ACHN (cell line): ENCODE measurements around the gene LILRB3.
A peak's percentile ranks its signal among the peaks of the same experiment; 100 is the strongest.
"Not testable (repeated sequence)": the region's sequence is repeated elsewhere in the genome, so short reads cannot be mapped to it uniquely, and the experiment has no call there.

ENCODE experiments used
- DNase-seq: peaks from one replicate; pipeline ENCODE4 v3.0.0-alpha.2; 2015
- in situ Hi-C: cut with HindIII; loops from 2 replicates; pipeline ENCODE4 v1.10.0; 2017; ENCODE audit warnings: low sequenced_read_pairs, low pct_ligation_motif_present, low pct_unique_long_range_greater_than_20kb

The LILRB3 gene

GRCh38 chr19:54247106-54247930 lies 24.5 kb upstream of the LILRB3 start:
- no peak for DNase-seq
- in situ Hi-C loops, result no loop called here

GRCh38 chr19:54245936-54246335 lies 23.1 kb upstream of the LILRB3 start:
- in situ Hi-C loops, result no loop called here

DNA sequence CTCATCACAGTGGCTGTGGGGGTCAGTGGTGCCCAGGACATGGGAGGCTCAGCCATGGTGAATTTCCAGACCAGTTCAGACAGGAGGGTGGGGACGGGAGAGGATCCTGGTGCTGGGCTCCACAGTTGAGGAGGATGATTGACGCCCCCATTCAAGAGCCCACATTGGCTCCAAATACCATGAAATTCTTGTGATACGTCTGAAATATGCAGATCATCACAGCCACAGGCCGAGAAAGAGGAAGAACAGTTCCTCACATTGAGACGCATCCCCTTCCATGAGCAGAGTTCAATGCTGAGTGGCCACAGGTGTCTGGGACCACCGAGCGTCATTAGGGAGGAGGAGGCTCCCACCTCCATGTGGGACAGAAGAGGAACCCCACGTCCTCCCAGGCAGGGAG lies 21.0 kb upstream of the LILRB3 start:
- in situ Hi-C loops, DNase-seq: not testable (repeated sequence)

More at GRCh38 chr19:54245936-54246335, 23.1 kb upstream of the LILRB3 start:
- DNase-seq, result no peak

GRCh38 chr19:54242646-54243045 lies 19.8 kb upstream of the LILRB3 start, which contains the start of gene LILRA6:
Gene LILRA6, minus strand, starts transcription at chr19:54242790.
- DNase-seq, in situ Hi-C loops: not testable (repeated sequence)

DNA sequence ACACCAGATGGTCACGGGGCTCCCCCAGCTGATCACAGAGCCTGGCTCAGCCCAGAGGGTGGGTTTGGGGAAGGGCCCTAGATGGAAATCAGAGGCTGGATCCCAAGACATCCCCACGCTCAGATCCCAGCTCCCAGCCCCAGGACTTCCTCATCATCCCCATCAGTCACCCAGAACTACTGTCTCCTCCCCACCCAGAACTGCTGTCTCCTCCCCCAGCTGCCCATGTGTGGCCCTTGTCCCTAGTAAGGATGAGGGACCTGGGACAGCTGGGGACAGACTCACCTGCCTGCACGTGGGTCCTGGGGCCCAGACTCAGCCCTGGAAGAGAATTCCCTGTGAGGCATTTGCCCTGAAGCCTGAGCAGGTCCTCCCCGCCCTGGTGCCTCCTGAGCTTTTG lies 19.4 kb upstream of the LILRB3 start:
- in situ Hi-C loops, DNase-seq: not testable (repeated sequence)

GRCh38 chr19:54240372-54241336 lies 17.8 kb upstream of the LILRB3 start:
- DNase-seq, in situ Hi-C loops: not testable (repeated sequence)

GRCh38 chr19:54239491-54240371 lies 16.9 kb upstream of the LILRB3 start:
- in situ Hi-C loops, DNase-seq: not testable (repeated sequence)

DNA sequence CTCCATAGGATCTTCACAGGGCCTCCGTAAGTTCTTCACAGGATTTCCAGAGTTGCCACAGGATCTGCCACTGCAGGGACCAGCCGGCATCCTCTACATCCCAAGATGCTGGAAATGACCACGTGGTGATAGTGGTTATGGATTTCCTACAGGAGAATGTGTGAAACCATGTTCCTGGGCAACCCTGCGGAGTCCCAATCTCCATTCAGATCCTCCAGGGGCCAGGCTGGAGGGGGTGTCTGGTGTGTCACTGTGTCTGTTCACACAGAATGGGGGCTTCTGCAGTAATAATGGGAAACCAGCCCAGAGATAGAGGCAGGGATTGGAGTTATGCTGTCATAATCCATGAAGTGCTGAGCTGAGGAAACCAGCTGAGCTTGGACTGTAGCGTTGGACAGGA lies 11.1 kb upstream of the LILRB3 start:
- in situ Hi-C loops, result no loop called here
- no peak for DNase-seq

DNA sequence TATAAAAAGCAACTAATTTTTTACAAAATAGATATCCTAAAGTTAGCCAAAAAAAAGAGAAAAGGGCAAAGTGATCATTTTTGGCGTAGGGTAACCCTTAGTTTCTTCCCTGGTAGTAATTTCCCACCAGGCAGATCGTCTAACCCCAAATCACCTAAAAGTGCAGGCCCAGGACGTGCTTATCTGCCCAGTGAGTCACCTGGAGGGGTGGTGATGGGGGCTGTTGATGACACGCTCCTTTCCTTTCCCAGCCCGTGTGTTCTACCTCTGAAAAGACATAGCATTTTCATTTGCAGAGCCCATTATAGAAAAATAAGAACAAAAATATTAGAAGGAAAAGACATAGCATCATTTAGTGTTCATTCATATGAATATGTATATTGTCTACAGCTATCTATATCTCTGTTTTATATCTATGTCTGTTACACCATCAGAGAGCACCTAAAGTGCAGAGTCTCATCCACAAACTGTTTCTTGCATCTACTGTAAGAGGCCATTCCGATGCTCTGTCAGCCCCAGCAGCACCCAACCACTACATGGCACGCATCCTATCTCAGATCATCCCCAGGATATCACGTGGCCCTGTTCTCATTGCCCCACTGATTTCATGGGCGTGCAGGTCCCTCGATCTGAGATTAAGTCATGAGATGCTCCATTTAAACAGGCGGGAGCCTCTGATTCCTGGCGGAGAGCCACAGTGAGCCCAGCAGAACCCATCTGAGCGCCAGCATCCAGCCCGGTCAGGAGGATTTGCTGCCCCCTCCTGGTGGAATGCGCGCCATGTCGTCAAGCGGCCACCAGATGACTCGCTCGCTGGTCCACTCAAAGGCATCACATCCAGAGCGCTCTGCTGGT lies 8.5 kb upstream of the LILRB3 start:
- peak; percentile 68 for DNase-seq
- in situ Hi-C loops, result no loop called here

GRCh38 chr19:54230031-54230430 lies 7.2 kb upstream of the LILRB3 start:
- DNase-seq, result no peak
- in situ Hi-C loops, result no loop called here

GRCh38 chr19:54229146-54229545 lies 6.3 kb upstream of the LILRB3 start:
- no peak for DNase-seq
- in situ Hi-C loops, result no loop called here

DNA sequence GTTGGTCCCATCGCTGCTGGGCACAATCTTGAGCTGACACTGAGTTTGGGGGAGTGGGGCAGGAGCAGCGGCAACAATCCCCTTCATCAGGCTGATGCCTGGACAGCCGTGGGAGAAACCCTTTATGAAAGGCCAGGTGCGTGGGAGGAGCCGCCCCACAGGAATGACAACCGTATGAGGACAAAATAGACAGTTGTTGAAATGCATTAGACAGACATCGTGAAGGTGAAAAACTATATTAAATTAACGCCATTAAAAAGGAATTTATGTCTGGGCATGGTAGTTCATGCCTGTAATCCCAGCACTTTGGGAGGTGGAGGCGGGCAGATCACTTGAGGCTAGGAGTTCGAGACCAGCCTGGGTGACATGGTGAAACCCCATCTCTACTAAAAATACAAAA lies 1.8 kb upstream of the LILRB3 start:
- DNase-seq, in situ Hi-C loops: not testable (repeated sequence)

DNA sequence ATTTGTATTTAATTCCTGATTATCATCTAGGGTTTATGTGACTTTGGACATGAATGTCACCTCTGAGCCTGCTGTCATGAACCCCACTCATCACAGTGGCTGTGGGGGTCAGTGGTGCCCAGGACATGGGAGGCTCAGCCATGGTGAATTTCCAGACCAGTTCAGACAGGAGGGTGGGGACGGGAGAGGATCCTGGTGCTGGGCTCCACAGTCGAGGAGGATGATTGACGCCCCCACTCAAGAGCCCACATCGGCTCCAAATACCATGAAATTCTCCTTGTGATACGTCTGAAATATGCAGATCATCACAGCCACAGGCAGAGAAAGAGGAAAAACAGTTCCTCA lies 1.1 kb upstream of the LILRB3 start:
- DNase-seq, in situ Hi-C loops: not testable (repeated sequence)

GRCh38 chr19:54223277-54223936 lies 600 bp upstream of the LILRB3 start:
- in situ Hi-C loops, DNase-seq: not testable (repeated sequence)

DNA sequence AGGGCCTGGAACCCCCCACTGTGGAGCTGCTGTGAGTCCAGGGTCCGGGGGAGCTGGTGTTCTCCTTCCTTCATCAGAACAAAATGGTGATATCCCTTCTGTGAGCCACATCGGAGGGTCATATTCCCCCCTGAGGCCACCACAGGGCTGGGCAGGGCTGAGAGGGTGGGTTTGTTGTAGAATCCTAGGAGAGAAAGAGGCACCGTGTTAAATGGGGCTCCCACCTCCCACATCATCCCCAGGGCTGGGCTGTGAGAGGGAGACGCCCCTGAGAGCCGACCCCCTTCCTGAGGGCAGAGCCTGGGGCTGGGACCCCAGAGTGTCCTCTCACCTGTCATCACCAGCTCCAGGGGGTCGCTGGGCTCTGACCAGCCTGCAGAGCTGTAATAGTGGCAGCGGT lies 860 bp downstream of the LILRB3 start:
- in situ Hi-C loops, result not testable (repeated sequence)

GRCh38 chr19:54219702-54220101 lies 3.1 kb downstream of the LILRB3 start:
- in situ Hi-C loops, DNase-seq: not testable (repeated sequence)

More for the DNA sequence above, 860 bp downstream of the LILRB3 start:
- not testable (repeated sequence) for DNase-seq
